ENCODE data around the gene SUPT20H. TPM values are rescaled to one million over a fixed set of nuclear protein-coding genes. Genes with fewer than 3 reads are reported as not detected.

SUPT20H gene
- polyA plus RNA-seq, 1 donor (not counting 4 experiments of a cell fraction or from before 2014, with no cell fraction given) = 65.4 TPM

DNA sequence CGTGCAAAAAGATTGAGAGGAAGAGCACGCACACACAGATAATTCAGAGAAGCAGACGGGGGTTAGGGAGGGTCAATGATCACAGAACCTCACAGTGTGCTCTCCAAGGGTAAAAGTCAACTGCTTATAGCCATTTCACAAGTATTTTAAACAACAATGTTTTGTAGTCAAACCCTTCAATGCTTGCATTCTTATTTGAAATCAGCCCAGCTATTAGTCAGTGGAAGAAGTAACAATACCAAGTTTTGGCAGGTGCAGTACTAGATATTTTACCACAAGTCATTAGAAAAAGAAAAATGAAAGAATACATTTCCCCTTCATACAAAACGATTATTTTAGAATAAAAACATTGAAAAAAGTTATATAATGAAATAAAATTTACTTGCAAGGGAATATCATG lies 43.4 kb upstream of the SUPT20H start:
- H3K79me2 ChIP-seq (ENCODE audit: control insufficient read depth, insufficient read depth, low read length) = no peaks in the 10 kb centered on the region
- H4K20me1 ChIP-seq (ENCODE audit: control insufficient read depth, extremely low read depth, insufficient read depth, low read length) = no peaks in the 10 kb centered on the region
- H3K9me1 ChIP-seq (ENCODE audit: control insufficient read depth, extremely low read depth, insufficient read depth, low read length) = no peaks in the 10 kb centered on the region
- H3K27me3 ChIP-seq (ENCODE audit: control insufficient read depth, extremely low read depth, insufficient read depth, low read length) = no peaks in the 10 kb centered on the region
- no peak overlapping the region for H3K27ac ChIP-seq (ENCODE audit: control insufficient read depth, insufficient read depth, low read length)
- no peaks in the 10 kb centered on the region for H3K36me3 ChIP-seq (ENCODE audit: control insufficient read depth in 2 of 2, extremely low read depth in 1 of 2, insufficient read depth in 2 of 2, low read length in 2 of 2)
- no peaks in the 10 kb centered on the region for H3K9me3 ChIP-seq (ENCODE audit: control insufficient read depth, low read depth, low read length)
- H3K4me2 ChIP-seq (ENCODE audit: control insufficient read depth, extremely low read depth, insufficient read depth, low read depth, low read length) = no peak overlapping the region
- H3K4me1 ChIP-seq (ENCODE audit: control insufficient read depth, extremely low read depth, insufficient read depth, low read length) = no peaks in the 10 kb centered on the region
- no peak overlapping the region for H3K4me3 ChIP-seq (ENCODE audit: control insufficient read depth in 2 of 3, extremely low read depth in 1 of 3, insufficient read depth in 2 of 3, low read depth in 1 of 3, low read length in 3 of 3)
- H3K9ac ChIP-seq (ENCODE audit: control insufficient read depth, extremely low read depth, insufficient read depth, low read length) = no peak overlapping the region
- H2AFZ ChIP-seq (ENCODE audit: control insufficient read depth, low read length) = no peak overlapping the region
- no peak for TF ChIP-seq EZH2 (IDR thresholded peaks at IDR 0.05; ENCODE audit: low read length)
- TF ChIP-seq, protein P1, sequence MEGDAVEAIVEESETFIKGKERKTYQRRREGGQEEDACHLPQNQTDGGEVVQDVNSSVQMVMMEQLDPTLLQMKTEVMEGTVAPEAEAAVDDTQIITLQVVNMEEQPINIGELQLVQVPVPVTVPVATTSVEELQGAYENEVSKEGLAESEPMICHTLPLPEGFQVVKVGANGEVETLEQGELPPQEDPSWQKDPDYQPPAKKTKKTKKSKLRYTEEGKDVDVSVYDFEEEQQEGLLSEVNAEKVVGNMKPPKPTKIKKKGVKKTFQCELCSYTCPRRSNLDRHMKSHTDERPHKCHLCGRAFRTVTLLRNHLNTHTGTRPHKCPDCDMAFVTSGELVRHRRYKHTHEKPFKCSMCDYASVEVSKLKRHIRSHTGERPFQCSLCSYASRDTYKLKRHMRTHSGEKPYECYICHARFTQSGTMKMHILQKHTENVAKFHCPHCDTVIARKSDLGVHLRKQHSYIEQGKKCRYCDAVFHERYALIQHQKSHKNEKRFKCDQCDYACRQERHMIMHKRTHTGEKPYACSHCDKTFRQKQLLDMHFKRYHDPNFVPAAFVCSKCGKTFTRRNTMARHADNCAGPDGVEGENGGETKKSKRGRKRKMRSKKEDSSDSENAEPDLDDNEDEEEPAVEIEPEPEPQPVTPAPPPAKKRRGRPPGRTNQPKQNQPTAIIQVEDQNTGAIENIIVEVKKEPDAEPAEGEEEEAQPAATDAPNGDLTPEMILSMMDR (optimal IDR thresholded peaks at IDR 0.05 in 1 of 3, IDR thresholded peaks at IDR 0.05 in 1 of 3, conservative IDR thresholded peaks at IDR 0.05 in 1 of 3; ENCODE audit: extremely low read depth in 1 of 3, insufficient read depth in 2 of 3, low read length in 3 of 3) = no peak
- DNase-seq (ENCODE audit: low read depth, low spot score) = no peak
- dilution Hi-C loops (cut with MboI; ENCODE audit: extremely low pct_ligation_motif_present, low sequenced_read_pairs) = no loop called here
- no peak for FAIRE-seq

DNA sequence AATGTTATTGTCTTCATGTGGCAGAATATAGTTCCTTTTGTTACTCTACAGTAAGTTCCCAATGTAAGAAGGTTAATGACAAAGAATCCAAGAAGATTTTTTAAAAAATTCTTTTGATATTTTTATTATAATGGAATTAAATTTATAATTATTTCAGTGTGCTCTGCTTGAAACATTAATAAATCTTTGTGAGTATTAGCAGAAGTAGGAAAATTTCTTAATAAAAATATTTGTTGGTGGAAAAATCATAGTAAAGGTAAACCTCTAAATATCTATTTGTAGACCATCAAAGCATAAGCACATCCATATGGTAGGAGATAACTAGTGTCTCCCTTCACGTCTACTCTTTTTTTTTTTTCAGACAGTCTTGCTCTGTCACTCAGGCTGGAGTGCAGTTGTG lies 41.7 kb upstream of the SUPT20H start:
- no peaks in the 10 kb centered on the region for H3K9me3 ChIP-seq (ENCODE audit: control insufficient read depth, low read depth, low read length)
- dilution Hi-C loops (cut with MboI; ENCODE audit: extremely low pct_ligation_motif_present, low sequenced_read_pairs) = no loop called here
- H3K27me3 ChIP-seq (ENCODE audit: control insufficient read depth, extremely low read depth, insufficient read depth, low read length) = no peaks in the 10 kb centered on the region
- H3K27ac ChIP-seq (ENCODE audit: control insufficient read depth, insufficient read depth, low read length) = no peak overlapping the region
- H3K79me2 ChIP-seq (ENCODE audit: control insufficient read depth, insufficient read depth, low read length) = no peaks in the 10 kb centered on the region
- no peak for DNase-seq (ENCODE audit: low read depth, low spot score)
- no peaks in the 10 kb centered on the region for H3K9me1 ChIP-seq (ENCODE audit: control insufficient read depth, extremely low read depth, insufficient read depth, low read length)
- FAIRE-seq = no peak
- no peak for TF ChIP-seq EZH2 (IDR thresholded peaks at IDR 0.05; ENCODE audit: low read length)
- TF ChIP-seq, protein P1 (optimal IDR thresholded peaks at IDR 0.05 in 1 of 3, IDR thresholded peaks at IDR 0.05 in 1 of 3, conservative IDR thresholded peaks at IDR 0.05 in 1 of 3; ENCODE audit: extremely low read depth in 1 of 3, insufficient read depth in 2 of 3, low read length in 3 of 3) = no peak
- H3K4me1 ChIP-seq (ENCODE audit: control insufficient read depth, extremely low read depth, insufficient read depth, low read length) = no peaks in the 10 kb centered on the region
- H3K4me2 ChIP-seq (ENCODE audit: control insufficient read depth, extremely low read depth, insufficient read depth, low read depth, low read length) = no peak overlapping the region
- H2AFZ ChIP-seq (ENCODE audit: control insufficient read depth, low read length) = no peak overlapping the region
- H3K9ac ChIP-seq (ENCODE audit: control insufficient read depth, extremely low read depth, insufficient read depth, low read length) = no peak overlapping the region
- no peak overlapping the region for H3K4me3 ChIP-seq (ENCODE audit: control insufficient read depth in 2 of 3, extremely low read depth in 1 of 3, insufficient read depth in 2 of 3, low read depth in 1 of 3, low read length in 3 of 3)
- no peaks in the 10 kb centered on the region for H4K20me1 ChIP-seq (ENCODE audit: control insufficient read depth, extremely low read depth, insufficient read depth, low read length)
- H3K36me3 ChIP-seq (ENCODE audit: control insufficient read depth in 2 of 2, extremely low read depth in 1 of 2, insufficient read depth in 2 of 2, low read length in 2 of 2) = no peaks in the 10 kb centered on the region

Data from keratinocyte (primary cell).